Thymus (tissue), 14 donors: Measurements from ENCODE around the gene TFDP1. TPM values are rescaled to one million over a fixed set of nuclear protein-coding genes. Genes with fewer than 3 reads are reported as not detected.

Experiments
- DNase-seq, 9 donors: peaks; one replicate each; pipeline ENCODE4 v3.0.0-alpha.2; 2013; ENCODE audit warnings: low spot score in 9 of 9, low read depth in 6 of 9, missing footprints in 1 of 9
- H3K27ac ChIP-seq, 2 donors: one replicate each; pipeline ENCODE4 v1.5.1; 2013; ENCODE audit warnings: control low read depth in 1 of 2, low read depth in 1 of 2, low read length in 1 of 2, mild to moderate bottlenecking in 1 of 2, moderate library complexity in 1 of 2
- H3K27me3 ChIP-seq, 2 donors: one replicate each; pipeline ENCODE4 v1.5.1; 2013; ENCODE audit warnings: low read length in 1 of 2; ENCODE audit not compliant: control insufficient read depth in 2 of 2, insufficient read depth in 1 of 2
- H3K36me3 ChIP-seq, 2 donors: one replicate each; pipeline ENCODE4 v1.5.1; 2013; ENCODE audit warnings: low read length in 1 of 2, mild to moderate bottlenecking in 1 of 2, moderate library complexity in 1 of 2; ENCODE audit not compliant: control insufficient read depth in 2 of 2, insufficient read depth in 2 of 2
- H3K4me1 ChIP-seq, 2 donors: one replicate each; pipeline ENCODE4 v1.5.1; 2013; ENCODE audit warnings: low read length in 2 of 2; ENCODE audit not compliant: control insufficient read depth in 2 of 2, insufficient read depth in 2 of 2
- H3K4me3 ChIP-seq, 2 donors: one replicate each; pipeline ENCODE4 v1.5.1; 2013; ENCODE audit warnings: low read length in 2 of 2, control low read depth in 1 of 2, mild to moderate bottlenecking in 1 of 2
- H3K9me3 ChIP-seq, 2 donors: one replicate each; pipeline ENCODE4 v1.5.1; 2013; ENCODE audit warnings: low read length in 1 of 2, mild to moderate bottlenecking in 1 of 2; ENCODE audit not compliant: control insufficient read depth in 2 of 2, insufficient read depth in 1 of 2
- WGBS: extraction: QIAGEN DNeasy Blood & Tissue Kit; methylation state at CpG from one replicate; pipeline ENCODE4 v1.1.7; 2013; 5-methylcytosine and 5-hydroxymethylcytosine counted together
- long read RNA-seq, 10 donors: transcript quantifications; one replicate each; lab custom pipeline, GENCODE V29; 2026
- polyA plus RNA-seq: library from polyadenylated mRNA; stranded (reverse); fragments of 200-250 nt; gene quantifications from one replicate; pipeline ENCODE4 v1.2.3, GENCODE V29; 2013
- total RNA-seq: library from RNA; stranded (reverse); fragments of 120-200 nt; gene quantifications from one replicate; pipeline ENCODE4 v1.2.4, GENCODE V29; 2013
- donor health status: healthy.

The TFDP1 gene, protein sequence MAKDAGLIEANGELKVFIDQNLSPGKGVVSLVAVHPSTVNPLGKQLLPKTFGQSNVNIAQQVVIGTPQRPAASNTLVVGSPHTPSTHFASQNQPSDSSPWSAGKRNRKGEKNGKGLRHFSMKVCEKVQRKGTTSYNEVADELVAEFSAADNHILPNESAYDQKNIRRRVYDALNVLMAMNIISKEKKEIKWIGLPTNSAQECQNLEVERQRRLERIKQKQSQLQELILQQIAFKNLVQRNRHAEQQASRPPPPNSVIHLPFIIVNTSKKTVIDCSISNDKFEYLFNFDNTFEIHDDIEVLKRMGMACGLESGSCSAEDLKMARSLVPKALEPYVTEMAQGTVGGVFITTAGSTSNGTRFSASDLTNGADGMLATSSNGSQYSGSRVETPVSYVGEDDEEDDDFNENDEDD
- total RNA-seq, result 46.3 TPM
- 30.0 TPM for polyA plus RNA-seq
- long read RNA-seq, donor 1, result 0 reads
- long read RNA-seq, donor 2, result 0 reads
- long read RNA-seq, donor 3, transcript TFDP1-201 (12 exons, 2,648 nt), result major isoform, 8 of 24 reads
- long read RNA-seq, donor 3, transcript TFDP1-204 (3 exons, 447 nt), result minor isoform, 7 of 24 reads
- long read RNA-seq, donor 3, partial matches to known transcripts, result 9 of 24 reads
- long read RNA-seq, donor 3, other reads (novel, unspliced or antisense), result 0 of 24 reads
- long read RNA-seq, donor 4, partial matches to known transcripts, result 5 of 11 reads
- long read RNA-seq, donor 4, other reads (novel, unspliced or antisense), result 0 of 11 reads
- long read RNA-seq, donor 5, transcript TFDP1-204 (3 exons, 447 nt), result minor isoform, 6 of 86 reads
- long read RNA-seq, donor 5, transcript TFDP1-201 (12 exons, 2,648 nt), result major isoform, 10 of 86 reads
- long read RNA-seq, donor 5, partial matches to known transcripts, result 63 of 86 reads
- long read RNA-seq, donor 5, other reads (novel, unspliced or antisense), result 7 of 86 reads
- long read RNA-seq, donor 6, transcript TFDP1-201 (12 exons, 2,648 nt), result major isoform, 11 of 14 reads
- long read RNA-seq, donor 6, partial matches to known transcripts, result 0 of 14 reads
- long read RNA-seq, donor 6, other reads (novel, unspliced or antisense), result 0 of 14 reads
- long read RNA-seq, donor 7, transcript TFDP1-204 (3 exons, 447 nt), result minor isoform, 6 of 59 reads
- long read RNA-seq, donor 7, transcript TFDP1-201 (12 exons, 2,648 nt), result major isoform, 12 of 59 reads
- long read RNA-seq, donor 7, partial matches to known transcripts, result 36 of 59 reads
- long read RNA-seq, donor 7, other reads (novel, unspliced or antisense), result 5 of 59 reads
- long read RNA-seq, donor 8, partial matches to known transcripts, result 0 of 3 reads
- long read RNA-seq, donor 8, other reads (novel, unspliced or antisense), result 0 of 3 reads
- long read RNA-seq, donor 9, transcript TFDP1-204 (3 exons, 447 nt), result major isoform, 5 of 17 reads
- long read RNA-seq, donor 9, partial matches to known transcripts, result 8 of 17 reads
- long read RNA-seq, donor 9, other reads (novel, unspliced or antisense), result 0 of 17 reads
- long read RNA-seq, donor 10, transcript TFDP1-201 (12 exons, 2,648 nt), result major isoform, 8 of 25 reads
- long read RNA-seq, donor 10, transcript TFDP1-204 (3 exons, 447 nt), result major isoform, 8 of 25 reads
- long read RNA-seq, donor 10, partial matches to known transcripts, result 9 of 25 reads
- long read RNA-seq, donor 10, other reads (novel, unspliced or antisense), result 0 of 25 reads

GRCh38 chr13:113584205-113584869 lies at the start of gene TFDP1:
TSS of gene TFDP1 (plus strand) at chr13:113584753. CDS start at chr13:113585838, 1,085 bp downstream.
- Histone ChIP-seq H3K27ac (peak within 1 kb of the TSS in 1 of 2 donors; percentile 31), H3K9me3 (peaks cover 0 to 1% of the 10 kb centered on the region in 2 donors), H3K27me3 (no peaks in the 10 kb centered on the region), H3K4me1 (peaks cover 16 to 26% of the 10 kb centered on the region in 2 donors), H3K4me3 (peak within 1 kb of the TSS; percentile 49 to 75), H3K36me3 (peaks cover 13 to 26% of the 10 kb centered on the region in 2 donors)
- peak; percentile 44 to 84 (median 64) for DNase-seq
- WGBS, result 3% methylated on average over 89 of the region's 92 CpGs

DNA sequence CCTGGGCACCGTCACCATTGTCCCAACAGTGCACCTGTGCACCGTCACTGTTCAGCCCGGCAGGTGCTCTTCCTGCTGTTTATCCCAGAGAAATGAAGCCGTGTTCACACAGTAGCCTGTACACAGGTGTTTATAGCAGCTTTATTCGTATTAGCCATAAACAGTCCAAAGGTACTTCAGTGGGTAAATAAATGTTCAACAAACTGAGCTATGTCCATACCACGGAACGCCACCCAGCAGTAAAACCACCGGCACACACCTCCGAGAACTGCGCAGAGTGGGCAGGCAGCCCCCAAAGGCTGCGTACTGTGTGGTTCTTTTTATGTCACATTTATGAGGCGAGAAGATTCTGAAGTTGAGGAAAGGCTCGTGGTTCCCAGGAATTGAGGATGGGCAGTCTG lies 49.2 kb upstream of the TFDP1 start:
- Histone ChIP-seq H3K27ac (no peak overlapping the region), H3K4me1 (no peaks in the 10 kb centered on the region), H3K36me3 (peaks cover 6 to 14% of the 10 kb centered on the region in 2 donors), H3K4me3 (no peak overlapping the region), H3K9me3 (no peaks in the 10 kb centered on the region), H3K27me3 (no peaks in the 10 kb centered on the region)
- no peak for DNase-seq
- WGBS, result 98% methylated on average over 13 of the region's 13 CpGs

GRCh38 chr13:113536461-113537110 lies 48.0 kb upstream of the TFDP1 start:
- Histone ChIP-seq H3K4me1 (no peaks in the 10 kb centered on the region), H3K4me3 (no peak overlapping the region), H3K36me3 (peaks cover 2 to 15% of the 10 kb centered on the region in 2 donors), H3K27me3 (no peaks in the 10 kb centered on the region), H3K9me3 (peaks cover 0 to 6% of the 10 kb centered on the region in 2 donors), H3K27ac (no peak overlapping the region)
- 98% methylated on average over 18 of the region's 18 CpGs for WGBS
- DNase-seq, result no peak

DNA sequence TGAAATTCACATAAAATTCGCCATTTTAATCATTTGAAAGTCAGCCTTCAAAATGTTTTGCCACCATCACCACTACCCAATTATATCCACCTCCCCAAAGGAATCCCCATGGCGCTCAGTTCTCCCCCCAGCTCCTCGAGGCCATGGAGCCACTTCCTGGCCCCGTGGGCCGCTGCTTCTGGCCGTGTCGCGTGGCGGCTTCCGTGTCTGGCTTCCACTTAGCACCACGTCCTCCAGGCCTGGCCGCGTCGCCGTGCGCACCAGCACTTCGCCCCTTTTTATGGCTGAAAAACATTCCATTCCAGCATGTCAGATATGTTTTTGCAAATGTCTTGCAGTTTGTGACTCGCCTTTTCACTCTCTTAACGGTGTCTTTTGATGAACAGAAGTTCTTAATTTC lies 47.3 kb upstream of the TFDP1 start:
- DNase-seq, result no peak
- peaks cover 0 to 7% of the 10 kb centered on the region in 2 donors for H3K9me3 ChIP-seq
- 96% methylated on average over 19 of the region's 19 CpGs for WGBS
- H3K4me3 ChIP-seq, result no peak overlapping the region
- peaks cover 2 to 13% of the 10 kb centered on the region in 2 donors for H3K36me3 ChIP-seq
- no peaks in the 10 kb centered on the region for H3K27me3 ChIP-seq
- no peaks in the 10 kb centered on the region for H3K4me1 ChIP-seq
- H3K27ac ChIP-seq, result no peak overlapping the region

GRCh38 chr13:113537909-113538688 lies 46.5 kb upstream of the TFDP1 start:
- Histone ChIP-seq H3K4me3 (no peak overlapping the region), H3K36me3 (peaks cover 4 to 11% of the 10 kb centered on the region in 2 donors), H3K4me1 (no peaks in the 10 kb centered on the region), H3K27me3 (no peaks in the 10 kb centered on the region), H3K9me3 (peaks cover 0 to 12% of the 10 kb centered on the region in 2 donors), H3K27ac (no peak overlapping the region)
- no peak for DNase-seq
- WGBS, result 96% methylated on average over 21 of the region's 21 CpGs

- DNase-seq, result no peak
- Histone ChIP-seq H3K27ac (no peak overlapping the region), H3K36me3 (peaks cover 4 to 11% of the 10 kb centered on the region in 2 donors), H3K4me3 (no peak overlapping the region), H3K9me3 (peaks cover 0 to 12% of the 10 kb centered on the region in 2 donors), H3K4me1 (no peaks in the 10 kb centered on the region), H3K27me3 (no peaks in the 10 kb centered on the region)
- 95% methylated on average over 28 of the region's 28 CpGs for WGBS
Measured at GRCh38 chr13:113538689-113539058, 45.9 kb upstream of the TFDP1 start.

DNA sequence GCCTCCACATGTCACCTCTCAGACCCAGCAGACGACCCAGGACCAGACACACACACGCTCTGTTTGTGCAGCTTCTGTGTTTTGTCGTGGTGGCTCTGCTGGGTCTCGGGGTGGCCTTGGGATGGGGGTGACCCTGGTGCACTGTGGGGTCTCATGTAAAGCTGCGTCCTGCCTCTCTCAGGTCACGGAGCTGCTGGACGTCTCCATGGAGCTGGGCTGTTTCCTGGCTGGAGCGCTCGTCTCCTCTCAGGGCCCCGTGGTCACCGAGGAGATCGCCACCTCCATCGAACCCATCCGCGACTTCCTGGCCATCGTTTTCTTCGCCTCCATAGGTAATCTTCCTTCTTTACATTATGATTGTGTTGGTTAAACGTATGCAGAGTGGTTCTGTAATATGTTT lies 45.4 kb upstream of the TFDP1 start:
- Histone ChIP-seq H3K36me3 (peaks cover 4 to 11% of the 10 kb centered on the region in 2 donors), H3K9me3 (peaks cover 0 to 12% of the 10 kb centered on the region in 2 donors), H3K4me3 (no peak overlapping the region), H3K4me1 (no peaks in the 10 kb centered on the region), H3K27me3 (no peaks in the 10 kb centered on the region), H3K27ac (no peak overlapping the region)
- 94% methylated on average over 18 of the region's 18 CpGs for WGBS
- no peak for DNase-seq
